Measurements from ENCODE around the gene GRAMD4. TPM values are rescaled to one million over a fixed set of nuclear protein-coding genes. Genes with fewer than 3 reads are reported as not detected.

Gene GRAMD4
- total RNA-seq, 1 donor from 2014 or later, result 65.9 TPM

GRCh38 chr22:46595545-46595944, 24.6 kb upstream of the GRAMD4 start:
- intact Hi-C loops (cut with micrococcal nuclease), result no loop called here

- intact Hi-C loops (cut with micrococcal nuclease), result no loop called here
Observed at GRCh38 chr22:46596032-46596441, 24.1 kb upstream of the GRAMD4 start.

DNA sequence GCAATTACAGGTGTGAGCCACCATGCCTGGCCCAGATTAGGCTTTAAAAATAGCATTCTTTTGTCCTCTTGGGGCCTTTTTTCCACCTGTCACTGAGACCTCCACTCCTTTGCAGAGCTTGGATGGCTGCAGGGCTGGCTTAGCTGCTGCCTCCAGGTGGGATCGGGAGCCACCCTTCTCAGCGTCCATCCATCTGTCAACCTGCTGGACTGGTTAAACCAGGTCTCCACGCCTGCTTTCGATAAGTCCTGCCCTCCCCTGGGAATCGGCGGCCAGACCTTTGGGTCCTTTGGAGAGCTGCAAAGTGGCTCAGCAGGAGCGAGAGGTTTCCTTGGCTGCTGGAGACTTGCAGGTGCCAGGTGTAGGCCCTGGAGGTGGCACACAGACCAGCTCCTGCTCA, 23.4 kb upstream of the GRAMD4 start:
- intact Hi-C loops (cut with micrococcal nuclease), result no loop called here

GRCh38 chr22:46598224-46598623, 22.0 kb upstream of the GRAMD4 start:
- intact Hi-C loops (cut with micrococcal nuclease), result no loop called here

- intact Hi-C loops (cut with micrococcal nuclease), result no loop called here
Observed at GRCh38 chr22:46598737-46599424, 21.3 kb upstream of the GRAMD4 start.

- intact Hi-C loops (cut with micrococcal nuclease), result no loop called here
Observed at GRCh38 chr22:46600273-46600796, 19.9 kb upstream of the GRAMD4 start.

- intact Hi-C loops (cut with micrococcal nuclease), result no loop called here
Observed at GRCh38 chr22:46602025-46602424, 18.2 kb upstream of the GRAMD4 start.

- intact Hi-C loops (cut with micrococcal nuclease), result loop anchor here (1.0 kb wide), 1 partner anchor 10 kb away; no protein-coding TSS in a partner anchor
Observed at GRCh38 chr22:46604306-46604690, 15.9 kb upstream of the GRAMD4 start.

GRCh38 chr22:46605117-46605516, 15.1 kb upstream of the GRAMD4 start:
- intact Hi-C loops (cut with micrococcal nuclease), result no loop called here

- intact Hi-C loops (cut with micrococcal nuclease), result no loop called here
Observed at GRCh38 chr22:46606886-46607285, 13.3 kb upstream of the GRAMD4 start.

DNA sequence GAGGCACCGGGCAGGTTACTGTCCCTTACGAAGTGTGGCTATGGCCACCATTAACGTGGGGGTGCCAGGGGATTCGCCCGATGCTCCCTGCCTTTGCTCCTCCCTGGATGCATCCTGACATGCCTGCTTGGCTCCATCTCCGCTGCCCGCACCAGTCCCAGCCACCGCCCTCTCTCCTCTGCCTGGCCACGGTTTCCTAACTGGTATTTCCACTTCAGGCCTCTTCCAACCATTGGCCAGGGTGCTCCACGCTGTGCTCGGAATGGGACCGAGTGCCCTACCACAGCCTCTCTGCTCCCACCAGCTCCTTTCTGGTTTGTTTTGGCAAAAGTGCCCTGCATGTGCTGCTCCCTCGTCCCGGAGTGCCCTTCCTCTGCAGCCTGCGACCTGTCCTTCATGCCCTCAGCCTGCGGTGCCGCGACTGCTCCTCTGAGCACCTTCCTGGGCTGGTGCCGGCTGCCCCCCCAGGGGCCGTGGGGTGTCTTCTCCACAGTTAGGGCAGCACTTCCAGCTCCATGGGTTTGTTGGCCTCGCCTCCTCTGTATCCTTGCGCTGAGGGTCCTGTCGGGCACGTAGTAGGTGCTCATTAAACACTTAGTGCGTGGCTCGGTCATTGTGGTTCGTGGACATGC, 12.6 kb upstream of the GRAMD4 start:
- intact Hi-C loops (cut with micrococcal nuclease), result no loop called here

DNA sequence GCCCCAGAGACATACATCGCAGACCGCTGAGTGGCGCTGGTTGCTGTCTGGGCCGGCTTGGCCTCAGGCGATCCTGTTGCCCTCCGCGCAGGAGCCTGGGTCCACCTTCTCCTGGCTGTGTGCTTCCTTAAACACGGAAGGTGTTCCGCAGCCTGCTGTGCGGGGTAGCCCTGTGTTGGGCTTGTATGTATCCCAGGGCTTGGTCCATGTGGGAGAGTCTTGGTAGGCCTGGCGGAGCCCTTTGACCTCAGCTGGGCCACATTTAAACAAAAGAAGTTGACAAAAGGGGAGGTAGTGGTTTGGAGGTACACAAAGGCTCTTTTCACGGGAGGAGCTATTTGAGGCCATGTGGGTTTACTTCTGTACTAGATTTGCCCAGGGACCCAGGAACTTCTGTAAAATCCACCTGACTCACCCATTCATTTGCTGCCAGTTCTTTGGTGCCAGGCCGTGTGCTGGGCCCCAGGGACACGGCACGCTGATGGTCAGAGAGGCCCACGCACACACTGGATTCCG, 11.0 kb upstream of the GRAMD4 start:
- intact Hi-C loops (cut with micrococcal nuclease), result no loop called here

- intact Hi-C loops (cut with micrococcal nuclease), result loop anchor here (5.0 kb wide), 1 partner anchor 183 kb away; no protein-coding TSS in a partner anchor
Observed at GRCh38 chr22:46609724-46610201, 10.4 kb upstream of the GRAMD4 start.

- intact Hi-C loops (cut with micrococcal nuclease), result loop anchor here (5.0 kb wide), 1 partner anchor 182 kb away; no protein-coding TSS in a partner anchor
Observed at GRCh38 chr22:46610356-46610755, 9.8 kb upstream of the GRAMD4 start.

GRCh38 chr22:46611189-46611588, 9.0 kb upstream of the GRAMD4 start:
- intact Hi-C loops (cut with micrococcal nuclease), result loop anchor here (5.0 kb wide), 1 partner anchor 181 kb away; no protein-coding TSS in a partner anchor

- intact Hi-C loops (cut with micrococcal nuclease), result loop anchor here (5.0 kb wide), 1 partner anchor 180 kb away; no protein-coding TSS in a partner anchor
Observed at GRCh38 chr22:46612341-46612903, 7.8 kb upstream of the GRAMD4 start.

DNA sequence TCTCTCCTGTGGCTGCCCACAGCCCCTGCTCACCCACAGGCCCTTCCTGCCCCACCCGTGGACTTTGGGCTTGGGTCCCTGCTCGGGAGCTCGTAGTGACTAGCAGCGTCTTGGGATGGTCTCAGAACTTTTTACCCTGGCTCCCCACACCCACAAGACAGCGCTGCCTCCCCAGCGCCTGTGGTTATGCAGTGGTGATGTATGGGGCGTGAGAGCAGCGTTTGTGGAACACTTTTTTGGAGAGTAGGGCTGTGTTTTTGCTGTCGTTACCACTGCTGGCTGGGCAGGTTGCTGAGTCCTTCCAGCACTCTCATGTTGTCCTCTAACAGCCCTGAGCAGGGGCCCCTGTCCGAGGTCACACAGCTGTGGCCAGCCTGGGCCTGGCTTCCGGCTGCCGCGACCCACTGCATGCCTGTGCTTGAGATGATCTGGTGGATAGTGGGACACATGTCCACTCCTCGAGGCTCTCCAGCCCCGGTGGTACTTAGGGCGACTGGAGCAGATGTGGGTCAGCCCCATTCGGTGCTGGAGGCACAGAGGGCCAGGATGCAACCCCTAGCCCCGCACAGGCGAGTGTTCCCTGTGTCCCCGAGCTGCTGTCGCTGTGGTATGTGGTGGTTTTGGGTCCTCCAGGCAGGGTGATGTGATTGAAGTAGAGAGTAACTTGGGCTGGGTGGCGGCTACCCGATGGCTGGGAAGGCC, 7.1 kb upstream of the GRAMD4 start:
- intact Hi-C loops (cut with micrococcal nuclease), result loop anchor here (5.0 kb wide), 1 partner anchor 179 kb away; no protein-coding TSS in a partner anchor

- intact Hi-C loops (cut with micrococcal nuclease), result loop anchor here (1.0 to 5.0 kb wide), 8 partner anchors 9 to 179 kb away; partner anchors contain the start of gene TBC1D22A
Observed at GRCh38 chr22:46613606-46614021, 6.6 kb upstream of the GRAMD4 start.

GRCh38 chr22:46614025-46614931, 5.9 kb upstream of the GRAMD4 start:
- intact Hi-C loops (cut with micrococcal nuclease), result loop anchor here (1.0 to 5.0 kb wide), 8 partner anchors 10 to 178 kb away; partner anchors contain the start of gene TBC1D22A
